PC-3 (cell line): Measurements from ENCODE around the gene CPEB3.

Experiments used
- CTCF ChIP-seq: fragments of 300-600 bp; sonication (generic); conservative IDR thresholded peaks from 2 replicates; pipeline ENCODE4 v1.5.1; 2017; ENCODE audit warnings: antibody characterized with exemption, low read depth, mild to moderate bottlenecking, low read length
- EZH2 ChIP-seq: fragments of 300-600 bp; sonication (generic); IDR thresholded peaks from one replicate; pipeline ENCODE4 v1.6.1; 2017; ENCODE audit warnings: antibody characterized with exemption, mild to moderate bottlenecking, low read length; ENCODE audit not compliant: unreplicated experiment
- EZH2phosphoT487 ChIP-seq: fragments of 300-600 bp; sonication (generic); IDR thresholded peaks from 2 replicates; pipeline ENCODE4 v1.6.1; 2018; ENCODE audit warnings: mild to moderate bottlenecking, antibody characterized with exemption, low read length, borderline replicate concordance

- TF ChIP-seq CTCF (no peak), EZH2 (no peak), EZH2phosphoT487 (no peak)
These were observed 288.9 kb downstream of the CPEB3 start for GRCh38 chr10:92001995-92002394.
